Neural cell (in vitro differentiated cells): ENCODE measurements around the gene TFPI2.
"Not testable (repeated sequence)": the region's sequence is repeated elsewhere in the genome, so short reads cannot be mapped to it uniquely, and the experiment has no call there.

Experiments
- CTCF ChIP-seq: fragments of 450-650 bp; IDR thresholded peaks from 2 replicates; pipeline ENCODE4 v1.5.1; 2014; ENCODE audit warnings: antibody characterized with exemption, mild to moderate bottlenecking, moderate library complexity; ENCODE audit not compliant: poor library complexity, severe bottlenecking
- EZH2 ChIP-seq: fragments of 200-600, 300-800 bp; shearing (Covaris generic), sonication (generic); IDR thresholded peaks from 2 replicates; pipeline ENCODE4 v1.6.1; 2014; ENCODE audit warnings: antibody characterized with exemption, low read length, borderline replicate concordance, mild to moderate bottlenecking; ENCODE audit not compliant: insufficient read depth, poor library complexity, severe bottlenecking

GRCh38 chr7:93911661-93912060 lies 21.1 kb upstream of the TFPI2 start:
- not testable (repeated sequence) for TF ChIP-seq EZH2, CTCF
